Spleen (tissue), 11 donors: Measurements from ENCODE around the gene TRPC6. TPM values are rescaled to one million over a fixed set of nuclear protein-coding genes. Genes with fewer than 3 reads are reported as not detected.

Source experiments
- DNase-seq: peaks from one replicate; pipeline ENCODE4 v3.0.0-alpha.2; 2020
- H3K27ac ChIP-seq, 8 donors: fragments of 200-600 bp; sonication (generic) in 7 of 8; 1 replicate in 4 of 8; 2 replicates in 4 of 8; pipeline versions ENCODE4 v1.5.0 to v1.8.0; 2016 to 2021; ENCODE audit warnings: inconsistent platforms in 4 of 8, mild to moderate bottlenecking in 4 of 8, moderate library complexity in 1 of 8
- H3K27me3 ChIP-seq, 7 donors: fragments of 200-600 bp; sonication (generic) in 6 of 7; replicated peaks in 1 of 7; 1 replicate in 4 of 7; 2 replicates in 3 of 7; pipeline versions ENCODE4 v1.5.0 to v1.8.0; 2016 to 2021; ENCODE audit warnings: inconsistent platforms in 3 of 7, mild to moderate bottlenecking in 1 of 7
- H3K36me3 ChIP-seq, 6 donors: fragments of 200-600 bp; sonication (generic) in 5 of 6; 1 replicate in 4 of 6; 2 replicates in 2 of 6; pipeline versions ENCODE4 v1.5.0 to v1.8.0; 2016 to 2021; ENCODE audit warnings: inconsistent platforms in 2 of 6
- H3K4me1 ChIP-seq, 6 donors: fragments of 200-600 bp; sonication (generic) in 5 of 6; 1 replicate in 3 of 6; 2 replicates in 3 of 6; pipeline versions ENCODE4 v1.5.0 to v1.8.0; 2016 to 2021; ENCODE audit warnings: inconsistent platforms in 3 of 6
- H3K4me3 ChIP-seq, 8 donors: fragments of 200-600 bp; sonication (generic) in 7 of 8; 1 replicate in 4 of 8; 2 replicates in 4 of 8; pipeline versions ENCODE4 v1.5.0 to v1.8.0; 2016 to 2021; ENCODE audit warnings: inconsistent platforms in 4 of 8, mild to moderate bottlenecking in 4 of 8, moderate library complexity in 2 of 8
- H3K9me3 ChIP-seq, 8 donors: fragments of 200-600 bp; sonication (generic) in 7 of 8; 1 replicate in 4 of 8; 2 replicates in 4 of 8; pipeline versions ENCODE4 v1.5.0 to v1.8.0; 2016 to 2021; ENCODE audit warnings: inconsistent platforms in 4 of 8
- CTCF ChIP-seq, 11 experiments: fragments of 200-600 bp in 7 of 11; fragments of 450-650 bp in 4 of 11; sonication (generic) in 4 of 11; IDR thresholded peaks in 8 of 11; conservative IDR thresholded peaks in 3 of 11; 1 replicate in 7 of 11; 2 replicates in 4 of 11; pipeline versions ENCODE4 v1.4.0 to v1.8.0; 2016 to 2021; ENCODE audit warnings: antibody characterized with exemption in 11 of 11, inconsistent platforms in 4 of 11, mild to moderate bottlenecking in 1 of 11
- POLR2A ChIP-seq, 3 donors: fragments of 450-650 bp; IDR thresholded peaks; one replicate each; pipeline ENCODE4 v1.5.1; 2017; ENCODE audit warnings: antibody characterized with exemption in 3 of 3, mild to moderate bottlenecking in 1 of 3
- POLR2AphosphoS5 ChIP-seq, 3 donors: sonication (generic); formaldehyde crosslinking; IDR thresholded peaks; one replicate each; pipeline ENCODE4 v1.5.1; 2017; ENCODE audit warnings: antibody characterized with exemption in 3 of 3
- WGBS, 5 donors: extraction: QIAGEN DNeasy Blood & Tissue Kit in 3 of 5; methylation state at CpG; one replicate each; pipeline versions ENCODE4 v1.1.5 to v1.1.7; 2013 to 2018; 5-methylcytosine and 5-hydroxymethylcytosine counted together
- intact Hi-C: fragments of 100-400 bp; cut with DNase I; formaldehyde crosslinking; loops from one replicate; pipeline ENCODE4 v1.15.0; 2023; ENCODE audit warnings: low total_unique reads
- polyA plus RNA-seq, 3 donors: library from polyadenylated mRNA; stranded (reverse); fragments of 200-250 nt; gene quantifications; one replicate each; pipeline ENCODE4 v1.2.1, GENCODE V29; 2013
- total RNA-seq, 7 donors: library from RNA; depleted of rRNA in 3 of 7; stranded (reverse); fragments of >200 nt in 3 of 7; fragmentation: NEBNext Ultra II Directional in 4 of 7; extraction: Animal tissue kit (Norgen Biotek cat#: 25700) in 4 of 7; gene quantifications; one replicate each; pipeline versions ENCODE4 v1.1.0 to v1.2.1, GENCODE V29; 2016 to 2021
- donor health status: healthy with polysubstance abuse.
- donor health status: DM: no; HTN: no; CAD: no; lungs with moderate emphysema.
- donor health status: DM: no; HTN: no; CAD: no.
- donor health status: Bipolar disorder and iron deficiency.
- donor health status: healthy.
- donor health status: DM: no; HTN: no; CAD: no.
- donor health status: DM: yes; HTN: yes; CAD: no.

Gene TRPC6
- total and polyA plus RNA-seq, 10 donors: 0.30 to 6.6 (median 2.3) TPM

- H3K4me3 ChIP-seq: no peak overlapping the region
- TF ChIP-seq POLR2A (IDR thresholded peaks at IDR 0.05) (no peak), POLR2AphosphoS5 (IDR thresholded peaks at IDR 0.05) (no peak), CTCF (IDR thresholded peaks at IDR 0.05 in 8 of 11, conservative IDR thresholded peaks at IDR 0.05 in 3 of 11) (no peak)
- no peaks in the 10 kb centered on the region for H3K27me3 ChIP-seq
- WGBS, 5 donors: 84 to 92% (median 85%) methylated on average over 3 of the region's 3 CpGs
- no peaks in the 10 kb centered on the region for H3K4me1 ChIP-seq
- H3K36me3 ChIP-seq: no peaks in the 10 kb centered on the region
- intact Hi-C loops: loop anchor here (5.0 kb wide), 1 partner anchor 389 kb away; no protein-coding TSS in a partner anchor
- no peak for DNase-seq
- no peak overlapping the region for H3K27ac ChIP-seq
- H3K9me3 ChIP-seq: no peaks in the 10 kb centered on the region
Observed at GRCh38 chr11:101458161-101458560, 125.6 kb downstream of the TRPC6 start.

- intact Hi-C loops: loop anchor here (5.0 kb wide), 1 partner anchor 390 kb away; no protein-coding TSS in a partner anchor
Observed at GRCh38 chr11:101456812-101457211, 127.0 kb downstream of the TRPC6 start.

GRCh38 chr11:101453682-101454081 is 130.1 kb downstream of the TRPC6 start:
- intact Hi-C loops: no loop called here
- TF ChIP-seq POLR2A (IDR thresholded peaks at IDR 0.05): no peak
- TF ChIP-seq CTCF (IDR thresholded peaks at IDR 0.05 in 8 of 11, conservative IDR thresholded peaks at IDR 0.05 in 3 of 11): no peak
- no peak for TF ChIP-seq POLR2AphosphoS5 (IDR thresholded peaks at IDR 0.05)
- Histone ChIP-seq H3K9me3 (no peaks in the 10 kb centered on the region), H3K4me1 (no peaks in the 10 kb centered on the region), H3K4me3 (no peak overlapping the region), H3K27ac (no peak overlapping the region), H3K36me3 (no peaks in the 10 kb centered on the region), H3K27me3 (no peaks in the 10 kb centered on the region)
- no peak for DNase-seq
- 67 to 78% (median 73%) methylated on average over 2 of the region's 2 CpGs for WGBS, 5 donors

More at GRCh38 chr11:101456812-101457211, 127.0 kb downstream of the TRPC6 start:
- no peak for DNase-seq
- no peaks in the 10 kb centered on the region for H3K9me3 ChIP-seq
- H3K4me3 ChIP-seq: no peak overlapping the region
- no peaks in the 10 kb centered on the region for H3K27me3 ChIP-seq
- no peak for TF ChIP-seq POLR2A (IDR thresholded peaks at IDR 0.05)
- TF ChIP-seq CTCF (IDR thresholded peaks at IDR 0.05 in 8 of 11, conservative IDR thresholded peaks at IDR 0.05 in 3 of 11): peak in 10 of 11 experiments; percentile 13 to 69 (median 52)
- no peak for TF ChIP-seq POLR2AphosphoS5 (IDR thresholded peaks at IDR 0.05)
- H3K4me1 ChIP-seq: no peaks in the 10 kb centered on the region
- H3K36me3 ChIP-seq: no peaks in the 10 kb centered on the region
- no peak overlapping the region for H3K27ac ChIP-seq
- WGBS, 5 donors: 0 to 2% (median 1%) methylated on average over 1 of the region's 1 CpG

- DNase-seq: no peak
- intact Hi-C loops: no loop called here
- H3K4me3 ChIP-seq: no peak overlapping the region
- TF ChIP-seq POLR2AphosphoS5 (IDR thresholded peaks at IDR 0.05): no peak
- no peak for TF ChIP-seq CTCF (IDR thresholded peaks at IDR 0.05 in 8 of 11, conservative IDR thresholded peaks at IDR 0.05 in 3 of 11)
- no peak for TF ChIP-seq POLR2A (IDR thresholded peaks at IDR 0.05)
- H3K27me3 ChIP-seq: no peaks in the 10 kb centered on the region
- H3K36me3 ChIP-seq: no peaks in the 10 kb centered on the region
- H3K27ac ChIP-seq: no peak overlapping the region
- no peaks in the 10 kb centered on the region for H3K9me3 ChIP-seq
- peaks cover 0 to 12% (median 7%) of the 10 kb centered on the region in 6 donors for H3K4me1 ChIP-seq
- WGBS, 5 donors: 83 to 88% (median 85%) methylated on average over 5 of the region's 5 CpGs
Observed at GRCh38 chr11:101448881-101449442, 134.8 kb downstream of the TRPC6 start.
